Hepatocyte (in vitro differentiated cells): ENCODE data around the gene CCL23. TPM values are rescaled to one million over a fixed set of nuclear protein-coding genes. Genes with fewer than 3 reads are reported as not detected.

Source experiments
- DNase-seq: peaks from one replicate; pipeline ENCODE4 v3.0.0-alpha.2; 2016; ENCODE audit warnings: low spot score
- H2AFZ ChIP-seq: fragments of 200-600 bp; sonication (generic); 2 replicates; pipeline ENCODE4 v1.6.0; 2016; ENCODE audit warnings: antibody characterized with exemption, mild to moderate bottlenecking
- H3K27ac ChIP-seq: fragments of 200-600 bp; sonication (generic); 2 replicates; pipeline ENCODE4 v1.5.1; 2016; ENCODE audit warnings: mild to moderate bottlenecking
- H3K27me3 ChIP-seq: fragments of 200-600 bp; sonication (generic); 2 replicates; pipeline ENCODE4 v1.6.1; 2016
- H3K36me3 ChIP-seq: fragments of 200-600 bp; sonication (generic); replicated peaks from 2 replicates; pipeline ENCODE4 v1.5.1; 2016; ENCODE audit warnings: low read depth; ENCODE audit not compliant: insufficient read depth
- H3K4me1 ChIP-seq: fragments of 200-600 bp; sonication (generic); 2 replicates; pipeline ENCODE4 v1.5.1; 2016; ENCODE audit warnings: mild to moderate bottlenecking, moderate library complexity; ENCODE audit not compliant: insufficient read depth
- H3K4me2 ChIP-seq: fragments of 200-600 bp; sonication (generic); 2 replicates; pipeline ENCODE4 v1.6.0; 2016
- H3K4me3 ChIP-seq: fragments of 200-600 bp; sonication (generic); 2 replicates; pipeline ENCODE4 v1.5.1; 2016; ENCODE audit warnings: mild to moderate bottlenecking
- H3K79me2 ChIP-seq: fragments of 200-600 bp; sonication (generic); 2 replicates; pipeline ENCODE4 v1.6.0; 2017; ENCODE audit warnings: mild to moderate bottlenecking
- H3K9me2 ChIP-seq: fragments of 200-600 bp; sonication (generic); replicated peaks from 2 replicates; pipeline ENCODE4 v1.6.0; 2017; ENCODE audit warnings: mild to moderate bottlenecking; ENCODE audit not compliant: insufficient read depth
- H3K9me3 ChIP-seq: fragments of 200-600 bp; sonication (generic); 2 replicates; pipeline ENCODE4 v1.5.1; 2016; ENCODE audit warnings: low read depth, mild to moderate bottlenecking
- H4K20me1 ChIP-seq: fragments of 200-600 bp; sonication (generic); 2 replicates; pipeline ENCODE4 v1.6.0; 2016; ENCODE audit warnings: mild to moderate bottlenecking; ENCODE audit not compliant: insufficient read depth, poor library complexity, severe bottlenecking
- EZH2 ChIP-seq: fragments of 200-600 bp; sonication (generic); IDR thresholded peaks from 2 replicates; pipeline ENCODE4 v1.6.1; 2016; ENCODE audit warnings: antibody characterized with exemption, mild to moderate bottlenecking, borderline replicate concordance
- EZH2phosphoT487 ChIP-seq: fragments of 200-600 bp; sonication (generic); IDR thresholded peaks from one replicate; pipeline ENCODE4 v1.6.1; 2018; ENCODE audit warnings: antibody characterized with exemption, mild to moderate bottlenecking, low read depth, moderate library complexity; ENCODE audit not compliant: unreplicated experiment, severe bottlenecking
- WGBS: methylation state at CpG from one replicate; pipeline ENCODE4 v1.1.6; 2016; ENCODE audit warnings: low lambda C conversion rate; ENCODE audit errors: missing lambda C conversion rate; 5-methylcytosine and 5-hydroxymethylcytosine counted together
- polyA plus RNA-seq: library from polyadenylated mRNA; unstranded; fragments of >200 nt; fragmentation: Nextera tagmentation; extraction: Ambion mirVana; gene quantifications from 2 replicates; pipeline ENCODE4 v1.2.1, GENCODE V29; 2016
- total RNA-seq: library from RNA; depleted of rRNA; stranded (reverse); fragments of >200 nt; gene quantifications from 2 replicates; pipeline ENCODE4 v1.2.3, GENCODE V29; 2014
- TF ChIP-seq, protein P1 (sequence below): fragments of 200-600 bp; sonication (generic); IDR thresholded peaks from 2 replicates; pipeline ENCODE4 v1.5.1; 2016; ENCODE audit warnings: antibody characterized with exemption, mild to moderate bottlenecking; ENCODE audit not compliant: poor library complexity

Gene CCL23
- total and polyA plus RNA-seq, 2 experiments from 2014 or later: not detected

- H4K20me1 ChIP-seq: no peaks in the 10 kb centered on the region
- no peak overlapping the region for H3K27ac ChIP-seq
- TF ChIP-seq EZH2 (no peak), EZH2phosphoT487 (no peak)
- TF ChIP-seq, protein P1, sequence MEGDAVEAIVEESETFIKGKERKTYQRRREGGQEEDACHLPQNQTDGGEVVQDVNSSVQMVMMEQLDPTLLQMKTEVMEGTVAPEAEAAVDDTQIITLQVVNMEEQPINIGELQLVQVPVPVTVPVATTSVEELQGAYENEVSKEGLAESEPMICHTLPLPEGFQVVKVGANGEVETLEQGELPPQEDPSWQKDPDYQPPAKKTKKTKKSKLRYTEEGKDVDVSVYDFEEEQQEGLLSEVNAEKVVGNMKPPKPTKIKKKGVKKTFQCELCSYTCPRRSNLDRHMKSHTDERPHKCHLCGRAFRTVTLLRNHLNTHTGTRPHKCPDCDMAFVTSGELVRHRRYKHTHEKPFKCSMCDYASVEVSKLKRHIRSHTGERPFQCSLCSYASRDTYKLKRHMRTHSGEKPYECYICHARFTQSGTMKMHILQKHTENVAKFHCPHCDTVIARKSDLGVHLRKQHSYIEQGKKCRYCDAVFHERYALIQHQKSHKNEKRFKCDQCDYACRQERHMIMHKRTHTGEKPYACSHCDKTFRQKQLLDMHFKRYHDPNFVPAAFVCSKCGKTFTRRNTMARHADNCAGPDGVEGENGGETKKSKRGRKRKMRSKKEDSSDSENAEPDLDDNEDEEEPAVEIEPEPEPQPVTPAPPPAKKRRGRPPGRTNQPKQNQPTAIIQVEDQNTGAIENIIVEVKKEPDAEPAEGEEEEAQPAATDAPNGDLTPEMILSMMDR: no peak
- H3K4me1 ChIP-seq: no peaks in the 10 kb centered on the region
- H3K4me2 ChIP-seq: no peak overlapping the region
- no peaks in the 10 kb centered on the region for H3K9me3 ChIP-seq
- H2AFZ ChIP-seq: no peak overlapping the region
- 79% methylated on average over 5 of the region's 5 CpGs for WGBS
- H3K27me3 ChIP-seq: peaks cover 4% of the 10 kb centered on the region
- H3K79me2 ChIP-seq: no peaks in the 10 kb centered on the region
- no peaks in the 10 kb centered on the region for H3K9me2 ChIP-seq
- DNase-seq: no peak
- H3K36me3 ChIP-seq: no peaks in the 10 kb centered on the region
- H3K4me3 ChIP-seq: no peak overlapping the region
These were observed 2.8 kb downstream of the CCL23 start for GRCh38 chr17:36014946-36015345.

DNA sequence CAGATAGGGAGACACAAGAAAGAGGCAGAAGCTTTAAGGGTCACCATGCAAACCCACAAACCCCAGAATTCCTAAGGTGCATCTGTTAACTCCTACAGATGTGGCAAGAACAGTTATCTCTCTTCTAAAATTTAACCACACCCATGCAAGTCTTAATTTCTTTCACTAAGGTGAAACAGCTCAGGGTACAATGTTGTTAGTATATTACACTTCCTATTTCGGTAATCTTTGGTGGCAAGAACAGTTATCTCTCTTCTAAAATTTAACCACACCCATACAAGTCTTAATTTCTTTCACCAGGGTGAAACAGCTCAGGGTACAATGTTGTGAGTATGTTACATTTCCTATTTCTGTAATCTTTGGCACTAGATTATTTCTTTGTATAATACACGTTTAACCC lies 6.6 kb downstream of the CCL23 start:
- no peaks in the 10 kb centered on the region for H3K9me2 ChIP-seq
- no peak for DNase-seq
- no peaks in the 10 kb centered on the region for H3K4me1 ChIP-seq
- no peak overlapping the region for H2AFZ ChIP-seq
- H4K20me1 ChIP-seq: no peaks in the 10 kb centered on the region
- H3K27me3 ChIP-seq: no peaks in the 10 kb centered on the region
- no peaks in the 10 kb centered on the region for H3K9me3 ChIP-seq
- no peak overlapping the region for H3K27ac ChIP-seq
- no peak overlapping the region for H3K4me3 ChIP-seq
- WGBS: 80% methylated on average over 2 of the region's 2 CpGs
- TF ChIP-seq EZH2phosphoT487 (no peak), EZH2 (no peak)
- TF ChIP-seq, protein P1: no peak
- no peaks in the 10 kb centered on the region for H3K79me2 ChIP-seq
- no peaks in the 10 kb centered on the region for H3K36me3 ChIP-seq
- H3K4me2 ChIP-seq: no peak overlapping the region

DNA sequence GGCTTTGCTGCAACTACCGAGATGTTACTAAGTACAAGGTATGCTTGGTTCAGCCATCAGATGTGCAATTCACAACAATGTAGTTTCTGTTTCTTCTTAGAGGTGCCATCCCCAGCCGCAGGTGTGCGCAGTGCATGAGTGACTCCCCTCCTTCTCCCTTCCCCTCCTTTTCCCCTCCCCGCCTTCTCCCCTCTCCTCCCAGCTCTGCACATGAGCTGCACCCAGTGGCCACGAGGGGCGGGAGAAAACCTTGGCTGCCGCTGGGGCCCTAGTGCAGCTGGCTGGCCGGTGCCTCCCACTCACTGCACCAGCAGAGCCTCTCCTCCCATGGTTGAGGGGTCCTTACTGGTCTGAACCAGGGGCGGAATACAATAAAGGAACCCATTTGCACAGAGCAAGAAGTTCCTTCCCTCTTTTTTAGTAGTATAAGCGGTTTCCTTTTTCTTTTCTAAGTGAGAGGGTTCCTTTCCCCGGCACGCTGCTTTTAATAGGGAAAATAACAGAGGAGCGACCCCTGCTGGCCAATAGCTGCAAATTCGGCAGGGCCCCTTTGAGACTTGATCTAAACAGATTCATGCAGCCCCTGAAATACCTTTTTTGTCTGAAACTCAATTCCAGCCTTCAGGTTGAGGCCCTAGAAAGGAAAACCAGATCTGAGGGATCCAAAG lies 8.6 kb downstream of the CCL23 start:
- WGBS: 84% methylated on average over 12 of the region's 14 CpGs
- H4K20me1 ChIP-seq: no peaks in the 10 kb centered on the region
- no peaks in the 10 kb centered on the region for H3K4me1 ChIP-seq
- H3K9me3 ChIP-seq: no peaks in the 10 kb centered on the region
- H3K27ac ChIP-seq: no peak overlapping the region
- no peak overlapping the region for H2AFZ ChIP-seq
- H3K36me3 ChIP-seq: no peaks in the 10 kb centered on the region
- H3K79me2 ChIP-seq: no peaks in the 10 kb centered on the region
- no peak overlapping the region for H3K4me3 ChIP-seq
- H3K4me2 ChIP-seq: no peak overlapping the region
- no peak for DNase-seq
- no peaks in the 10 kb centered on the region for H3K27me3 ChIP-seq
- no peaks in the 10 kb centered on the region for H3K9me2 ChIP-seq
- no peak for TF ChIP-seq EZH2
- TF ChIP-seq, protein P1: peak; percentile 26
